Measurements from ENCODE around the gene TFF1. TPM values are rescaled to one million over a fixed set of nuclear protein-coding genes. Genes with fewer than 3 reads are reported as not detected.

TFF1 gene
- total RNA-seq, 2 experiments from 2014 or later, result not detected

DNA sequence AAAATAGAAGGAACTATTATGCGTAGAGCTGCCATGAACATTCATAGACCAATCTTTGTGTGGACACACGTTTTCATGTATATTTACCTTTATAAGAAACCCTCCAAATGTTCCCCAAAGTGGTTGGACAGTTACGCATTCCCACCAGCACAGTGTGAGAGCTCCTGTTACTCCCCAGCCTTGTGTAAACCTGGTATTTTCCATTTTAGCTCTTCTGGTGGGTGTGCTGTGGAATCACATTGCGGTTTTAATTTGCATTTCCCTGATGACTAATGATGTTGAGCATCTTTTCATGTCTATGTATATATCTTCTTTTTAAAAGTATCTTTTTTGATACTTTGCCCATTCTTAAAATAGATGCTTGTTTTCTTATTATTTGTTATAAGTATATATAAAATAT lies 34.2 kb upstream of the TFF1 start:
- Histone ChIP-seq H2AFZ (ENCODE audit: low read length) (no peak overlapping the region), H3K4me2 (ENCODE audit: low read length) (no peak overlapping the region; the same call in 1 of the 2 replicates), H4K20me1 (ENCODE audit: insufficient read depth, low read length) (no peaks in the 10 kb centered on the region), H3K4me3 (ENCODE audit: low read depth, low read length, poor library complexity, severe bottlenecking) (no peak overlapping the region), H3K36me3 (ENCODE audit: insufficient read depth, low read length) (no peaks in the 10 kb centered on the region), H3K4me1 (ENCODE audit: insufficient read depth, low read length, poor library complexity, severe bottlenecking) (no peaks in the 10 kb centered on the region), H3K9me2 (ENCODE audit: insufficient read depth, low read length) (no peaks in the 10 kb centered on the region), H3K27ac (ENCODE audit: low read depth, low read length, poor library complexity, severe bottlenecking) (no peak overlapping the region), H3K79me2 (ENCODE audit: insufficient read depth, low read depth, low read length) (no peaks in the 10 kb centered on the region), H3K9me3 (ENCODE audit: low read length) (peaks cover 9% of the 10 kb centered on the region; the same call in 1 of the 2 replicates)
- DNase-seq (ENCODE audit: low spot score), result no peak
- ChIA-PET CTCF (ENCODE audit: unreplicated experiment) (no interaction called here), POLR2A (interaction anchor here (0.6 to 1.1 kb wide), 3 partner anchors 13 to 114 kb away, joined by 3 to 6 read pairs (median 4); no protein-coding TSS in a partner anchor)
- BruUV-seq (replicated peaks), result no TSS peak
- intact Hi-C loops (cut with micrococcal nuclease; ENCODE audit: unreplicated experiment), result no loop called here
- no peak for TF ChIP-seq EZH2phosphoT487 (IDR thresholded peaks at IDR 0.05; ENCODE audit: borderline replicate concordance, low read depth, low read length)
- TF ChIP-seq, protein P1, sequence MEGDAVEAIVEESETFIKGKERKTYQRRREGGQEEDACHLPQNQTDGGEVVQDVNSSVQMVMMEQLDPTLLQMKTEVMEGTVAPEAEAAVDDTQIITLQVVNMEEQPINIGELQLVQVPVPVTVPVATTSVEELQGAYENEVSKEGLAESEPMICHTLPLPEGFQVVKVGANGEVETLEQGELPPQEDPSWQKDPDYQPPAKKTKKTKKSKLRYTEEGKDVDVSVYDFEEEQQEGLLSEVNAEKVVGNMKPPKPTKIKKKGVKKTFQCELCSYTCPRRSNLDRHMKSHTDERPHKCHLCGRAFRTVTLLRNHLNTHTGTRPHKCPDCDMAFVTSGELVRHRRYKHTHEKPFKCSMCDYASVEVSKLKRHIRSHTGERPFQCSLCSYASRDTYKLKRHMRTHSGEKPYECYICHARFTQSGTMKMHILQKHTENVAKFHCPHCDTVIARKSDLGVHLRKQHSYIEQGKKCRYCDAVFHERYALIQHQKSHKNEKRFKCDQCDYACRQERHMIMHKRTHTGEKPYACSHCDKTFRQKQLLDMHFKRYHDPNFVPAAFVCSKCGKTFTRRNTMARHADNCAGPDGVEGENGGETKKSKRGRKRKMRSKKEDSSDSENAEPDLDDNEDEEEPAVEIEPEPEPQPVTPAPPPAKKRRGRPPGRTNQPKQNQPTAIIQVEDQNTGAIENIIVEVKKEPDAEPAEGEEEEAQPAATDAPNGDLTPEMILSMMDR (conservative IDR thresholded peaks at IDR 0.05; ENCODE audit: low read length), result no peak

DNA sequence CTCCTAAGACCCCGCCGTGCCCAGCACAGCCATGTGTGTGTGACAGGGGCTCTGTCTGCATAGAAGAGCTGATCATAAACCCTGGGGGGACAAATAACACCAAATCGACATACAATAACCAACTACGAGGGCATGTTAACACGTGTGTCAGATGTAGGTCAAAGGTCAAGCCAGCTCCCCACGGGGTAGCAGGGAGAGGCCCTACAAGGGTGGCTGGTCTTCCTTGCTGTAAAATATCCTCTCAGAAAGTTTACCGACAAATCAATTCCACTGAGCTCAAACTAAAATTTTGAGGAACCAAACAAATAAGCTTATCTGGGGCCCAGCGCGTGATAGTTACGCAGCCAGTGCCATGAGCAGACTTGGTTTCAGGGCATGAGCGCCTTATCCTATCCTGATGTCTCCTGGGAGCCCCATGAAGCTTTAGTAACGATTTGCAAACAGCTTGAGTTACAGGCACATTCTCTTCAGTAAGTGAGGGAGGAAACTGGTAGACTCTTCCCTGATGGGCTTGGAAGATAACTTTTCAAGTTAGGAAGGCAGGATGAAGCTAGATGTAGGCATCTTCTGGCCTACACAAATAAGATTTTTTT lies 32.2 kb upstream of the TFF1 start:
- Histone ChIP-seq H3K4me3 (ENCODE audit: low read depth, low read length, poor library complexity, severe bottlenecking) (no peak overlapping the region), H3K4me2 (ENCODE audit: low read length) (no peak overlapping the region), H3K4me1 (ENCODE audit: insufficient read depth, low read length, poor library complexity, severe bottlenecking) (peaks cover 2% of the 10 kb centered on the region), H2AFZ (ENCODE audit: low read length) (no peak overlapping the region), H3K9me3 (ENCODE audit: low read length) (peaks cover 9% of the 10 kb centered on the region; the same call in 1 of the 2 replicates), H3K9me2 (ENCODE audit: insufficient read depth, low read length) (no peaks in the 10 kb centered on the region), H3K27ac (ENCODE audit: low read depth, low read length, poor library complexity, severe bottlenecking) (no peak overlapping the region), H4K20me1 (ENCODE audit: insufficient read depth, low read length) (no peaks in the 10 kb centered on the region), H3K79me2 (ENCODE audit: insufficient read depth, low read depth, low read length) (no peaks in the 10 kb centered on the region), H3K36me3 (ENCODE audit: insufficient read depth, low read length) (no peaks in the 10 kb centered on the region)
- BruUV-seq (replicated peaks), result no TSS peak
- CTCF ChIA-PET (ENCODE audit: unreplicated experiment), result interaction anchor here (0.6 kb wide), 1 partner anchor 410 kb away, joined by 3 read pairs; no protein-coding TSS in a partner anchor
- DNase-seq (ENCODE audit: low spot score), result no peak
- POLR2A ChIA-PET, result interaction anchor here (1.2 kb wide), 1 partner anchor 36 kb away, joined by 3 read pairs; no protein-coding TSS in a partner anchor
- TF ChIP-seq, protein P1 (conservative IDR thresholded peaks at IDR 0.05; ENCODE audit: low read length), result no peak
- no peak for TF ChIP-seq EZH2phosphoT487 (IDR thresholded peaks at IDR 0.05; ENCODE audit: borderline replicate concordance, low read depth, low read length)
- intact Hi-C loops (cut with micrococcal nuclease; ENCODE audit: unreplicated experiment), result no loop called here

DNA sequence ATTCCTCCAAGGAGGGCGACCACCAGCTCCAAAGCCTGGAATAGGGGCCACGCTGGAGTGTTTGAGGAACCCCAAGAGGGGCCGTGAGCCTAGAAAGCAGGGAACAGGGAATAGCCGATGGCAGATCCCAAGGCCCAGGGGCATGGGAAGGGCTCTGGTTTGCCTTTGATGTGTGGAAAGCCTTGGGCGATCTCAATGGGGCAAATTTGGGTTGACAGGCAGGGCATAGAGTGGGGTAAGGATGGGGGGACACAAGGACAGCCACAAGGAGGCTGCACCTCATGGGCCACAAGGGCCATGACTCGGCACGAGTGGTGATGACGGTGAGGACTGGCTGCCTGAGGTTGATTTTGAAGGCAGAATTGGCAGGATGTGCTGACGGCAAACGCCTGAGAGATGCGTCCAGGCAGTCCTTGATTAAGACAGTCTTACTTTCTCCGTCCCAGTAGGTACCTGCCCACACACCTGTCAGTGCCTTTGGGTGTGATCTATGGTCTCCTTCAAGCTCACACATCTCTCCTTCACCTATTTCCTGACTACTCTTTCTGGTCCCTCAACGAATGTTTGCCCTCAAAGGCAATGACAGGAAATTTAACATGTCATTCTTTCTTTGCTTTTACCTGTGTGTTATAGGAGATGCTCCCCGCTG lies 31.5 kb upstream of the TFF1 start:
- BruUV-seq (replicated peaks), result no TSS peak
- TF ChIP-seq, protein P1 (conservative IDR thresholded peaks at IDR 0.05; ENCODE audit: low read length), result no peak
- TF ChIP-seq EZH2phosphoT487 (IDR thresholded peaks at IDR 0.05; ENCODE audit: borderline replicate concordance, low read depth, low read length), result no peak
- H3K36me3 ChIP-seq (ENCODE audit: insufficient read depth, low read length), result no peaks in the 10 kb centered on the region
- no peaks in the 10 kb centered on the region for H3K9me2 ChIP-seq (ENCODE audit: insufficient read depth, low read length)
- no peak for DNase-seq (ENCODE audit: low spot score)
- H3K27ac ChIP-seq (ENCODE audit: low read depth, low read length, poor library complexity, severe bottlenecking), result no peak overlapping the region
- H3K79me2 ChIP-seq (ENCODE audit: insufficient read depth, low read depth, low read length), result no peaks in the 10 kb centered on the region
- no peak overlapping the region for H2AFZ ChIP-seq (ENCODE audit: low read length)
- H3K4me1 ChIP-seq (ENCODE audit: insufficient read depth, low read length, poor library complexity, severe bottlenecking), result peaks cover 8% of the 10 kb centered on the region
- H3K4me2 ChIP-seq (ENCODE audit: low read length), result no peak overlapping the region
- no peaks in the 10 kb centered on the region for H4K20me1 ChIP-seq (ENCODE audit: insufficient read depth, low read length)
- CTCF ChIA-PET (ENCODE audit: unreplicated experiment), result interaction anchor here (0.6 kb wide), 1 partner anchor 411 kb away, joined by 3 read pairs; no protein-coding TSS in a partner anchor
- H3K4me3 ChIP-seq (ENCODE audit: low read depth, low read length, poor library complexity, severe bottlenecking), result no peak overlapping the region
- peaks cover 9% of the 10 kb centered on the region; the same call in 1 of the 2 replicates for H3K9me3 ChIP-seq (ENCODE audit: low read length)
- POLR2A ChIA-PET, result no interaction called here
- intact Hi-C loops (cut with micrococcal nuclease; ENCODE audit: unreplicated experiment), result no loop called here
